K562 (cell line): ENCODE data around the gene HLF. TPM values are rescaled to one million over a fixed set of nuclear protein-coding genes. Genes with fewer than 3 reads are reported as not detected.

Experiments used
- ATAC-seq: fragments of 200-7000 bp; cut with Tn5 transposase; 3 replicates; pipeline ENCODE4 v1.9.1; 2020; ENCODE audit warnings: moderate library complexity
- BruUV-seq: library from RNA; stranded (reverse); fragments of 400-500 nt; replicated peaks from 2 replicates; lab custom pipeline; 2021; lab: Mats Ljungman, UMichigan
- CTCF ChIA-PET: fragments of 300-600 bp; formaldehyde crosslinking; extraction: SDS; loops from one replicate; lab custom pipeline; 2021; ENCODE audit warnings: low intra/inter-chr PET ratio; lab: Yijun Ruan, JAX
- POLR2A ChIA-PET: fragments of 300-600, 350-650 bp; sonication (Branson Sonifier 250); formaldehyde crosslinking; extraction: SDS; loops from one replicate; lab custom pipeline; 2021; ENCODE audit warnings: antibody characterized with exemption, inconsistent platforms; lab: Yijun Ruan, JAX
- DNase-seq, 4 experiments: peaks; one replicate each; pipeline versions ENCODE4 v3.0.0 to v3.0.0-alpha.2; 2011 to 2018; ENCODE audit warnings: low spot score in 3 of 4, mixed read lengths in 3 of 4; ENCODE audit errors: extremely low read depth in 1 of 4
- FAIRE-seq: peaks from 2 replicates; lab custom pipeline; 2011; peaks lifted over from hg19 to GRCh38; lab: Jason Lieb, UNC
- H2AFZ ChIP-seq: 2 replicates; pipeline ENCODE4 v1.6.0; 2011; ENCODE audit warnings: low read depth, low read length, control low read depth, inconsistent platforms
- H3K27ac ChIP-seq: fragments of 200-600 bp; 3 replicates; pipeline ENCODE4 v1.8.0; 2011; ENCODE audit warnings: low read depth, mild to moderate bottlenecking, control low read depth, inconsistent platforms, low read length, moderate library complexity, mixed read lengths; ENCODE audit errors: extremely low read depth
- H3K27me3 ChIP-seq, 2 experiments: fragments of 300-600 bp in 1 of 2; 2 replicates in 1 of 2; 3 replicates in 1 of 2; pipeline versions ENCODE4 v1.6.0 to v1.8.0; 2011; ENCODE audit warnings: inconsistent platforms in 2 of 2, low read length in 2 of 2, mild to moderate bottlenecking in 1 of 2, mixed read lengths in 1 of 2, moderate library complexity in 1 of 2; ENCODE audit not compliant: control insufficient read depth in 2 of 2, insufficient read depth in 2 of 2
- H3K36me3 ChIP-seq: fragments of 300-600 bp; 3 replicates; pipeline ENCODE4 v1.8.0; 2011; ENCODE audit warnings: mild to moderate bottlenecking, low read length, inconsistent platforms; ENCODE audit not compliant: control insufficient read depth, insufficient read depth
- H3K4me1 ChIP-seq, 2 experiments: fragments of 200-600 bp in 1 of 2; replicated peaks in 1 of 2; 2 replicates in 1 of 2; 3 replicates in 1 of 2; pipeline versions ENCODE4 v1.5.1 to v1.8.0; 2011; ENCODE audit warnings: inconsistent platforms in 2 of 2, low read length in 2 of 2, mild to moderate bottlenecking in 1 of 2, mixed read lengths in 1 of 2, moderate library complexity in 1 of 2; ENCODE audit not compliant: control insufficient read depth in 2 of 2, insufficient read depth in 2 of 2
- H3K4me2 ChIP-seq: 2 replicates; pipeline ENCODE4 v1.6.1; 2011; ENCODE audit warnings: low read length, control low read depth, inconsistent platforms, mixed read lengths; ENCODE audit not compliant: insufficient read depth
- H3K4me3 ChIP-seq: fragments of 200-600 bp; sonication (generic), shearing (Covaris generic); 2 replicates; pipeline ENCODE4 v1.5.1; 2016; ENCODE audit warnings: control low read depth, inconsistent platforms
- H3K79me2 ChIP-seq: fragments of 200-600 bp; 3 replicates; pipeline ENCODE4 v1.8.0; 2011; ENCODE audit warnings: low read length, inconsistent platforms; ENCODE audit not compliant: control insufficient read depth, insufficient read depth
- H3K9ac ChIP-seq, 2 experiments: 2 replicates each; pipeline versions ENCODE4 v1.6.0 to v1.6.1; 2011; ENCODE audit warnings: low read depth in 2 of 2, low read length in 2 of 2, control low read depth in 1 of 2, inconsistent platforms in 1 of 2, mild to moderate bottlenecking in 1 of 2, mixed read lengths in 1 of 2; ENCODE audit not compliant: insufficient read depth in 1 of 2
- H3K9me1 ChIP-seq: one replicate; pipeline ENCODE4 v1.6.0; 2011; ENCODE audit warnings: inconsistent platforms, mild to moderate bottlenecking, low read length, moderate library complexity; ENCODE audit not compliant: control insufficient read depth, insufficient read depth
- H3K9me3 ChIP-seq: replicated peaks from 2 replicates; pipeline ENCODE4 v1.5.1; 2011; ENCODE audit warnings: low read depth, low read length, inconsistent platforms; ENCODE audit not compliant: control insufficient read depth, insufficient read depth
- H4K20me1 ChIP-seq: replicated peaks from 2 replicates; pipeline ENCODE4 v1.6.1; 2011; ENCODE audit warnings: low read length, inconsistent platforms, mixed read lengths; ENCODE audit not compliant: control insufficient read depth, insufficient read depth
- CEBPG ChIP-seq, 3 experiments: fragments of 200-800 bp in 1 of 3; sonication (Bioruptor generic) in 1 of 3; sonication (generic) in 1 of 3; formaldehyde crosslinking in 1 of 3; IDR thresholded peaks in 2 of 3; conservative IDR thresholded peaks in 1 of 3; 2 replicates each; pipeline versions ENCODE4 v1.6.1 to v1.8.0; 2016 to 2022; ENCODE audit warnings: missing compliant biosample characterization in 2 of 3, missing genetic modification characterization in 2 of 3, mild to moderate bottlenecking in 1 of 3, missing genetic modification reagents in 1 of 3
- HLTF ChIP-seq: fragments of 450-650 bp; IDR thresholded peaks from 2 replicates; pipeline ENCODE4 v1.6.1; 2016
- JUN ChIP-seq, 2 experiments: sonication (generic) in 1 of 2; formaldehyde crosslinking in 1 of 2; IDR thresholded peaks; 2 replicates each; pipeline versions ENCODE4 v1.6.1 to v1.8.0; 2012 to 2022; ENCODE audit warnings: borderline replicate concordance in 2 of 2, mild to moderate bottlenecking in 2 of 2, improper control_type of control experiment in 1 of 2, low read depth in 1 of 2, low read length in 1 of 2, missing genetic modification reagents in 1 of 2
- MCM5 ChIP-seq: fragments of 450-650 bp; IDR thresholded peaks from 2 replicates; pipeline ENCODE4 v1.6.1; 2016; ENCODE audit warnings: low read depth
- MEF2A ChIP-seq: IDR thresholded peaks from 2 replicates; pipeline ENCODE4 v1.6.1; 2011; ENCODE audit warnings: low read depth, mild to moderate bottlenecking, low read length, moderate library complexity; ENCODE audit not compliant: control insufficient read depth
- PURB ChIP-seq: sonication (generic); formaldehyde crosslinking; IDR thresholded peaks from 2 replicates; pipeline ENCODE4 v1.9.0; 2021; ENCODE audit warnings: low read depth, mild to moderate bottlenecking, missing genetic modification reagents
- PYGO2 ChIP-seq: fragments of 450-650 bp; IDR thresholded peaks from 2 replicates; pipeline ENCODE4 v1.6.1; 2016; ENCODE audit warnings: mild to moderate bottlenecking, missing genetic modification characterization, moderate library complexity, missing compliant biosample characterization
- RBM15 ChIP-seq: fragments of 200-400 bp; formaldehyde crosslinking; IDR thresholded peaks from 2 replicates; pipeline ENCODE4 v1.6.1; 2018; ENCODE audit warnings: mild to moderate bottlenecking, low read length, moderate library complexity; ENCODE audit not compliant: insufficient read depth
- RBM22 ChIP-seq: fragments of 200-400 bp; formaldehyde crosslinking; IDR thresholded peaks from 2 replicates; pipeline ENCODE4 v1.6.1; 2018; ENCODE audit warnings: low read length, low read depth; ENCODE audit not compliant: poor library complexity, severe bottlenecking
- SIN3A ChIP-seq, 2 experiments: fragments of 150-350 bp in 1 of 2; IDR thresholded peaks; 2 replicates each; pipeline ENCODE4 v1.6.1; 2011 to 2016; ENCODE audit warnings: borderline replicate concordance in 2 of 2, low read depth in 2 of 2, low read length in 2 of 2, mild to moderate bottlenecking in 2 of 2, moderate library complexity in 2 of 2; ENCODE audit not compliant: control insufficient read depth in 1 of 2
- SMAD3 ChIP-seq: fragments of 450-650 bp; formaldehyde crosslinking; conservative IDR thresholded peaks from 2 replicates; pipeline ENCODE4 v1.4.0; 2020; ENCODE audit warnings: mild to moderate bottlenecking
- SOX6 ChIP-seq: fragments of 450-650 bp; IDR thresholded peaks from 2 replicates; pipeline ENCODE4 v1.6.1; 2014; ENCODE audit warnings: mild to moderate bottlenecking
- SREBF2 ChIP-seq: sonication (generic); formaldehyde crosslinking; IDR thresholded peaks from 2 replicates; pipeline ENCODE4 v1.4.0; 2020; ENCODE audit warnings: mild to moderate bottlenecking, missing genetic modification reagents
- ZBTB33 ChIP-seq: sonication (generic); formaldehyde crosslinking; IDR thresholded peaks from 2 replicates; pipeline ENCODE4 v1.8.1; 2023; ENCODE audit warnings: mild to moderate bottlenecking, missing genetic modification reagents
- ZNF224 ChIP-seq: sonication (generic); formaldehyde crosslinking; IDR thresholded peaks from 2 replicates; pipeline ENCODE4 v1.8.0; 2022; ENCODE audit warnings: mild to moderate bottlenecking, missing genetic modification reagents
- WGBS: fragments of 100-300 bp; shearing (Covaris generic); methylation state at CpG from one replicate; pipeline ENCODE4 v1.1.6; 2016; ENCODE audit warnings: low coverage, mixed read lengths; ENCODE audit not compliant: insufficient coverage; ENCODE audit errors: missing lambda C conversion rate; 5-methylcytosine and 5-hydroxymethylcytosine counted together
- in situ Hi-C: fragments of 300-500 bp; cut with MboI; formaldehyde crosslinking; loops from 4 replicates; pipeline ENCODE4 v1.15.0; 2018; ENCODE audit warnings: inconsistent platforms, mixed read lengths
- intact Hi-C: fragments of 100-400 bp; cut with micrococcal nuclease; formaldehyde crosslinking; loops from 2 replicates; pipeline ENCODE4 v1.14.2; 2022
- polyA plus RNA-seq, 8 experiments: library from polyadenylated mRNA; depleted of rRNA in 4 of 8; stranded (reverse) in 5 of 8; unstranded in 3 of 8; fragments of >200 nt; fragmentation: Nextera tagmentation in 2 of 8; fragmentation: Illumina TruSeq in 1 of 8; extraction: Ambion mirVana in 2 of 8; extraction: Trizol in 1 of 8; gene quantifications; 2 replicates each; pipeline versions ENCODE4 v1.2.1 to v1.2.3, GENCODE V29; 2011 to 2014; ENCODE audit warnings: inconsistent platforms in 1 of 8, missing spikeins in 1 of 8
- total RNA-seq, 7 experiments: library from RNA; depleted of rRNA in 6 of 7; stranded (reverse); fragments of >200 nt in 6 of 7; fragmentation: Illumina TruSeq in 2 of 7; extraction: Trizol in 2 of 7; gene quantifications; 2 replicates each; pipeline versions ENCODE4 v1.2.1 to v1.2.3, GENCODE V29; 2011 to 2021; ENCODE audit warnings: low replicate concordance in 1 of 7

HLF gene
- total and polyA plus RNA-seq, 9 of the 15 experiments (the other 6 are each of a cell fraction or from before 2014, with no cell fraction given): 0.03 to 0.24 (median 0.09) TPM

DNA sequence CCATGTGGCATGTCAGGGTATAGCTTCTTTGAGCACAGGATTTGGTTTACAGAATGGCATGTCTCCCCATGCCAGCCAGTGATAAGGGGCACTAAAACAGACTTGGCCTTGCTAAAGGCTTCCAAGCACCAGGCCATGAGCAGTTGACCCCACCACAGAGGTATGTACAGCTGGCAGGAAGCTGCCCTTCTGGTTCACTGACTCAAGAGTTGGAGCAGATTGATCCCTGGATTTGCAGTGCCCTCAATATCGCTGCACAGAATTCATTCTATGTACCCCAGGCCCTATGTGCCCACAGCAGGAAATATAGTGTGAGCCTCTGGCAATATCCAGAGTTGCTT, 24.3 kb downstream of the HLF start:
- TF ChIP-seq SREBF2 (CRISPR knock-in tag) (no peak), ZNF224 (CRISPR knock-in tag) (no peak), JUN (IDR thresholded peaks at IDR 0.05; ENCODE audit: borderline replicate concordance, low read depth, low read length) (no peak), JUN (CRISPR knock-in tag; IDR thresholded peaks at IDR 0.05; ENCODE audit: borderline replicate concordance) (no peak), PURB (no peak), RBM22 (no peak)
- ChIA-PET CTCF (no interaction called here), POLR2A (interaction anchor here (0.9 kb wide), 1 partner anchor 128 kb away, joined by 3 read pairs; no protein-coding TSS in a partner anchor)
- no peak overlapping the region for H3K9ac ChIP-seq
- in situ Hi-C loops: no loop called here
- no TSS peak for BruUV-seq
- H3K79me2 ChIP-seq: no peaks in the 10 kb centered on the region
- no peaks in the 10 kb centered on the region for H3K9me1 ChIP-seq
- H3K4me1 ChIP-seq: no peaks in the 10 kb centered on the region
- H3K27ac ChIP-seq: no peak overlapping the region
- intact Hi-C loops: no loop called here
- FAIRE-seq: no peak
- H2AFZ ChIP-seq: no peak overlapping the region
- no peaks in the 10 kb centered on the region for H3K36me3 ChIP-seq
- H4K20me1 ChIP-seq: no peaks in the 10 kb centered on the region
- 17% methylated on average over 1 of the region's 1 CpG for WGBS
- no peak for ATAC-seq
- DNase-seq: no peak
- no peak overlapping the region for H3K4me3 ChIP-seq
- H3K9me3 ChIP-seq: no peaks in the 10 kb centered on the region
- H3K4me2 ChIP-seq: no peak overlapping the region
- H3K27me3 ChIP-seq: peaks cover 0 to under 1% of the 10 kb centered on the region in 2 experiments; a peak in 2 of 5 replicates

DNA sequence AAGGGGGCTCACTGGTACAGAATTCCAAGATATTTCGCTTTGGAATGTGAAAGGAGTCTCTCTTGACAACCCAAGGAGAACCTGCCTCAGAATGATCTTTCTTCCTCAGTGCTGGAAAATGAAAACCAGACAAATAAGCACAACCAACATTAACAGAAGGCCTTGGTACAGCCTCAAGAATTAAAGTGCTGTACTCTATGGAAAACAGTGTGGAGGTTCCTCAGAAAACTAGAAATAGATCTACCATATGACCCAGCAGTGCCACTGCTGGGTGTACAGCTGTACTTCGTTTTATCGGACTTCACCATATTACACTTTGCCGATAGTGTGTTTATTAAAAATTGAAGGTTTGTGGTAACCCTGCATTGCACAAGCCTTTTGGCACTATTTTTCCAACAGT, 25.2 kb downstream of the HLF start:
- H3K4me1 ChIP-seq: no peaks in the 10 kb centered on the region
- ChIA-PET CTCF (no interaction called here), POLR2A (no interaction called here)
- H3K79me2 ChIP-seq: no peaks in the 10 kb centered on the region
- no peak overlapping the region for H3K27ac ChIP-seq
- WGBS: 17% methylated on average over 4 of the region's 4 CpGs
- H3K9me3 ChIP-seq: no peaks in the 10 kb centered on the region
- H4K20me1 ChIP-seq: no peaks in the 10 kb centered on the region
- no peaks in the 10 kb centered on the region for H3K9me1 ChIP-seq
- peaks cover 0 to 4% of the 10 kb centered on the region in 2 experiments; a peak in 1 of 5 replicates for H3K27me3 ChIP-seq
- H3K4me2 ChIP-seq: no peak overlapping the region
- H3K36me3 ChIP-seq: no peaks in the 10 kb centered on the region
- no peak for ATAC-seq
- no peak overlapping the region for H2AFZ ChIP-seq
- H3K4me3 ChIP-seq: no peak overlapping the region
- BruUV-seq: no TSS peak
- H3K9ac ChIP-seq: no peak overlapping the region
- no peak for FAIRE-seq
- no peak for DNase-seq
- in situ Hi-C loops (no loop called here), intact Hi-C loops (no loop called here)
- TF ChIP-seq SIN3A (IDR thresholded peaks at IDR 0.05; ENCODE audit: borderline replicate concordance in 2 of 2, control insufficient read depth in 1 of 2, low read depth in 2 of 2, low read length in 2 of 2) (no peak), SMAD3 (CRISPR knock-in tag) (no peak), RBM15 (no peak), HLTF (no peak), PYGO2 (no peak), CEBPG (CRISPR knock-in tag; IDR thresholded peaks at IDR 0.05) (no peak), CEBPG (tag; conservative IDR thresholded peaks at IDR 0.05 in 1 of 2, IDR thresholded peaks at IDR 0.05 in 1 of 2) (no peak), MEF2A (no peak), MCM5 (no peak), ZBTB33 (no peak), SOX6 (no peak)
